ENCODE measurements around the gene GINS2.

DNA sequence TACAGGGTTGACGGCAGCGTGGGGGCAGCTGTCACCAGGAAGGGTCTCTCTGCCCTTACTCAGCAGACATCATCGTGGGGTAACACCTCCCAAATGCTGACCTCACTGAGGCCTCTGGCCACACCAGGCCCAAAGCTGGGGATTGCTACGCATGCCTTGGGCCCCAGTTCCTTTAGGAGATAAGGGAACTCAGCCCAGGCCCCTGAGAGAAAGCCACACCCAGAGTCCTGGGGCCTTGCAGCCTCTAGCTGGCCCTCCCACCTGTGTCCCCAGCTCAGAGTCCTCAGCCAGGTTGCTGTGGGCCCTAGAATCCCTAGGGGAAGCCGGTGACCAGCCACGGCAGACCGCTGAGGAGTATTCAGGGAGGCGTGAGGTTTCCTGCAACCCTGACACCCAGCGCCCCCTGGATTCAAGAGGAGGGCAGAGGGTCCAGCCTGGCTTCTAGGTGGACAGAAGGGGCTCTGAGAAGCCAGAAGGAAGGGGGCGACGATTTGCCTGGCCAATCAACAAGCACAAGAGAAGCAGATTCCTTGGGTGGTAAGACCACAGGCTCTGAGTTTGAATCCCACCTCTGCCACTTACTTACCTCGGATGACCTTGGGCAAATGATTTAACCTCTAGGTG is 10.3 kb upstream of the GINS2 start:
- TF ChIP-seq, protein P1, sequence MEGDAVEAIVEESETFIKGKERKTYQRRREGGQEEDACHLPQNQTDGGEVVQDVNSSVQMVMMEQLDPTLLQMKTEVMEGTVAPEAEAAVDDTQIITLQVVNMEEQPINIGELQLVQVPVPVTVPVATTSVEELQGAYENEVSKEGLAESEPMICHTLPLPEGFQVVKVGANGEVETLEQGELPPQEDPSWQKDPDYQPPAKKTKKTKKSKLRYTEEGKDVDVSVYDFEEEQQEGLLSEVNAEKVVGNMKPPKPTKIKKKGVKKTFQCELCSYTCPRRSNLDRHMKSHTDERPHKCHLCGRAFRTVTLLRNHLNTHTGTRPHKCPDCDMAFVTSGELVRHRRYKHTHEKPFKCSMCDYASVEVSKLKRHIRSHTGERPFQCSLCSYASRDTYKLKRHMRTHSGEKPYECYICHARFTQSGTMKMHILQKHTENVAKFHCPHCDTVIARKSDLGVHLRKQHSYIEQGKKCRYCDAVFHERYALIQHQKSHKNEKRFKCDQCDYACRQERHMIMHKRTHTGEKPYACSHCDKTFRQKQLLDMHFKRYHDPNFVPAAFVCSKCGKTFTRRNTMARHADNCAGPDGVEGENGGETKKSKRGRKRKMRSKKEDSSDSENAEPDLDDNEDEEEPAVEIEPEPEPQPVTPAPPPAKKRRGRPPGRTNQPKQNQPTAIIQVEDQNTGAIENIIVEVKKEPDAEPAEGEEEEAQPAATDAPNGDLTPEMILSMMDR (conservative IDR thresholded peaks at IDR 0.05) = no peak
- TF ChIP-seq EZH2 (IDR thresholded peaks at IDR 0.05; ENCODE audit: low read depth) = no peak
